NK-92 (cell line): ENCODE data around the gene SHF.
"Not testable (repeated sequence)": the region's sequence is repeated elsewhere in the genome, so short reads cannot be mapped to it uniquely, and the experiment has no call there.

ENCODE experiments used
- DNase-seq: peaks from one replicate; lab custom pipeline; 2025; ENCODE audit not compliant: unreplicated experiment; lab: John Stamatoyannopoulos, UW

SHF gene, protein sequence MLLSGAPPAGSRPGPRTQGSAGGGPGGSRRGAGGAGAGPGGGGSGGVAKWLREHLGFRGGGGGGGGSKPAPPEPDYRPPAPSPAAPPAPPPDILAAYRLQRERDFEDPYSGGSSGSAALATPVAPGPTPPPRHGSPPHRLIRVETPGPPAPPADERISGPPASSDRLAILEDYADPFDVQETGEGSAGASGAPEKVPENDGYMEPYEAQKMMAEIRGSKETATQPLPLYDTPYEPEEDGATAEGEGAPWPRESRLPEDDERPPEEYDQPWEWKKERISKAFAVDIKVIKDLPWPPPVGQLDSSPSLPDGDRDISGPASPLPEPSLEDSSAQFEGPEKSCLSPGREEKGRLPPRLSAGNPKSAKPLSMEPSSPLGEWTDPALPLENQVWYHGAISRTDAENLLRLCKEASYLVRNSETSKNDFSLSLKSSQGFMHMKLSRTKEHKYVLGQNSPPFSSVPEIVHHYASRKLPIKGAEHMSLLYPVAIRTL

DNA sequence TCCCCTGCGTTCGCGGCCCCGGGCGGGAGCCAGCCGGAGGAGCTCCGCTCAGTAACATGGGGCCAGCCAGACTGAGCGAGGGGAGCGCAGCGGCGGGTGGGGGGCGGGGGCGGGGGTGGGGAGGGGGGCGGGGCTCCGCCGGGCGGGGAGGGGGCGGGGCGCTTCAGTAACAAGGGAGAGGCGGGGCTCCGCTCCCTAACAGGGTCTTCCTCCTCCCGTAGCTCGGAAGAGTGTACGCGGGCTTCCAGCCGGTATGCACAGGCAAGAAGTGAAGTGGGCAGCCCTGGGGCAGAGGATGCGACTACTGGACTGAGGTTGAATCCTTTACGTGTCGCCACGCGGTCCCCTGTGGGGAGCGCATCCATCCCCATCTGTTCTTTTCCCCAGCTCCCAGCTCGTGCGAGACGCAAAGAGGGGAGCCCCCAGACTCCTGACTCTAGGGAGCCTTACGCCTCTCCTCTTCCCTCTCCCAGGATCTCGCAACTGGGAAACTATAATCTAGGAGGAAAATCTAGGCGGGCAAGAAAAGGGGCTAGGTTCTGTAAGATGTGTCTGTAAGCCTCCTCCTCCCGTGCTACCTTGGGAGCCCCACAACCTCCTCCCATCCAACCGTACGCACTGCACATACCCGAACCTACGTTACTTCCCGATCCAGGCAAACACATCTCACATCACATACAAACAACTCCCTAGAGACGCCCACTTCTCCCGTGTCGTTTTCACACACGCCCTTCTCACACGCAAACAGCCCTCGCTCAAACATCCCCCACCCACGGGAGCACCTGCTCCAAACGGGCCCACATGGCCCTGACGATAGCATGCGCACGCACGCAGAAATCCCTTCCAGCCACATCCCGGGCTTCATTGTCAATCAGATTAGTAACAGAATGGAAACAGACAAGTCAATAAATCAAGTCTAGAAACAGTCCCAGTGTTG lies at the start of gene SHF:
Gene SHF (minus strand): TSS at position 73 of the 937 bp plus-strand sequence. CDS start 15 bp downstream, at position 58.
- DNase-seq = no peak

DNA sequence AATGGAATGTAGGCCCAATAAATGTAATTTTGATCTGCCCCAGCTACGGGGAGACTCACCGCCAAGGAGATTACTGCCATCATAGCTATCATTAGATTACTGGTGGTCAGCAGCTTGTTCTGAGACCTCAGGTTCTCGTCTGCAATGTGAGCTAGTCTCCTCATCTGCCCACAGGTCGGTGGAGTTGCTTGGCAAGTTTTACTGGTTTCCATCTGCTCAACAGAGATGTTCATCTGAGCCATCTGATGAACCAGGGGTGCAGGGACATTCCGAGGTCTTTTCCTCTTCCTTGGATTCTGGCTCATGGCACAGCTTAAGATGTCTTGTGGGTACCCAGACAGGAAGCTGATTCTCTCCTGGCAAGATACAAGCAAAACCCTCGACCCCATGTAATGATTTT lies 49.0 kb upstream of the SHF start:
- DNase-seq = not testable (repeated sequence)

- no peak for DNase-seq
Observed at GRCh38 chr15:45234562-45235235, 46.9 kb upstream of the SHF start.

DNA sequence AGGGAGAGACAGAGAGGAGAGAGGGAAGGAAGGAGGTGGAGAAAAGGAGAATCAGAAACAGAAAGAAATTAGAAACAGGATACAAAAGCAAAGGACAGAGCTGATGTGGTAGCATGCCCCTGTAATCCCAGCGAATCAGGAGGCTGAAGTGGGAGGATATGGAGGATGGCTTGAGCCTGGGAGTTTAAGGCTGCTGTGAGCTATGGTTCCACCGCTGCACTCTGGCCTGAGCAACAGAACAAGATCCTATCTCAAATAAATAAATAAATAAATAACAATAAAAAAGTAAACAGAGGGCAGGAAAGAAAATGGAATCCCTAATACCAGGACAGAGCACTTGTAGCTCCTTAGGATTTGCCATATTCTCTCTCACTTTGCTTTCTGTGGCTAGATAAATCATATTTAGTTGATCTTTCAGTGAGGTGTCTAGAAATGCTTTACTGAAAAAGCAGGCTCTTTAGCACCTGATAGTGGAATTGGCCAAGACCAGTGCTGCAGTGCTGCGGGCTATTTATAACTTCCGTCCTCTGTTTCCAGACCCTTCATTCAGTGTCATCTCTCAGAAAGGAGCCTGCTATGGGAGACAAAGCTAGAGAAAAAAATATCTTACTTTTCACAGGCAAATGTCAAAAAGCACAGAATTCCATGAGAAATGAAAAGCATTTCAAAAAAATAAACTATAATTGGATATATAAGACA lies 44.2 kb upstream of the SHF start:
- no peak for DNase-seq

DNA sequence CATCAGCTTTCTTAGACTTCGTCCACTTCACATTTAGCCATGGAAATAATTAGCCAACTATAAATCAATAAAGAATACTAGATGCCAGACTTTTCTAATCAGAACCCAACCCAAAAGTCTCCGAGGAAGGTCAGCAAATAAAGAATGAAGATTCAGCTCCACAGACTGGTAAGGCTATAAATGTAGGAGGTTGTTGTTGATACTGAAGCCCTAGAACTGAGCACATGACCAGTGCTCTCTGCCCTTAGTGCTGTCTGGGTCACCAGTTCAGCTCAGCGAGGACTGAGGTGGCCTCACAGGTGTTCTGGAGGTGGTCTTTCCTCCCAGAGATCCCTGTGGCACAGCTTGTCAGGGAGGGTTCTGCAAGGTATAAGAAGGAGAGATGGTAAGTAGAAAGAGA lies 43.4 kb upstream of the SHF start:
- DNase-seq = no peak

GRCh38 chr15:45230245-45230965 lies 42.6 kb upstream of the SHF start:
- DNase-seq = no peak

GRCh38 chr15:45228931-45229330 lies 41.2 kb upstream of the SHF start:
- DNase-seq = no peak

DNA sequence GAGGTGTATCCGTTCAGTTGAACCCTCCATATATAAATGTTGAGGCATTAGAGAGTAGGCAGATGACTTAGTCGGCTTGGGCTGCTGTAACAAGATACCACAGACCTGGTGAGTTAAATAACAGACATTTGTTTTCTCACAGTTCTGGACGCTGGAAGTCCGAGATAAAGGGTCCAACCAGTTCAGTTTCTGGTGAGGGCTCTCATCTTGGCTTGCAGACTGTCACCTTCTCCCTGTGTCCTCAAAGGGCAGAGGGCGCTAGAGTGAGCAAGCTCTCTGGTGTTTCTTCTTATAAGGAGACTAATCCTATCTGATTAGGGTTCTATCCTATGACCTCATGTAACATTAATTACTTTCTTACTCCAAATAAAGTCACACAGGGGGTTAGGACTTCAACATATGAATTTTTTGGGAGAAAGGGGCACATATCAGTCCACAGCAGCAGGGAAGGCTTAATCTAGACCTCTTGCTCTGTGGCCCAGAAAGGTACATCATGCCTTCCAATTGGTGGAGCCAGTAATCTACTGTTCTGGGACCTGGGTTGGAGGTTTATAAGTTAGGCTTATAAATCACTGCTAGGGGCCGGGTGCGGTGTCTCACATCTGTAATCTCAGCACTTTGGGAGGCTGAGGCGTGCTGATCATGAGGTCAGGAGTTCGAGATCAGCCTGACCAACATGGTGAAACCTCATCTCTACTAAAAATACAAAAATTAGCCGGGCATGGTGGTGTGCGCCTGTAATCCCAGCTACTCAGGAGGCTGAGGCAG lies 37.9 kb upstream of the SHF start:
- DNase-seq = no peak

- DNase-seq = no peak
Observed at GRCh38 chr15:45224621-45225217, 37.0 kb upstream of the SHF start.

- DNase-seq = no peak
Observed at GRCh38 chr15:45221967-45222366, 34.2 kb upstream of the SHF start.

- DNase-seq = no peak
Observed at GRCh38 chr15:45221053-45221599, 33.4 kb upstream of the SHF start.

- DNase-seq = no peak
Observed at GRCh38 chr15:45212493-45212892, 24.7 kb upstream of the SHF start.

DNA sequence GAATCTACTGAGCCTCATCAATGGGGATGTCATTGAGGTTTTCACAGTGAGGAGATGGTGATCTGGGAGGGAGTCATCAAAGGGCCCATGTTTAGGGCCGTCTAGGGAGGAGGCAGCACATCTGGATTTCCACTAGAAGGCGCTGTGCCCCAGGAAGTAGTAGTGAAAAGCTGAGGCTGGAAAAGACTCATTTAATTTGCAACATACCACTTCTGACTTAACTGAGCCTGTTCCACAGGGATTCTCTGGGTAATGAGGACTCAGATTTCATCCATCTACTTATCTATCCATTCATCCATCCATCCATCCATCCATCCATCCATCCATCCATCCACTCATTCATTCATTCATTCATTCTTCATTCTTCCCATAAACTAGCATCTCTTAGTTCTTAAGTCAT lies 17.4 kb upstream of the SHF start:
- DNase-seq = no peak

- no peak for DNase-seq
Observed at GRCh38 chr15:45203182-45203581, 15.4 kb upstream of the SHF start.

DNA sequence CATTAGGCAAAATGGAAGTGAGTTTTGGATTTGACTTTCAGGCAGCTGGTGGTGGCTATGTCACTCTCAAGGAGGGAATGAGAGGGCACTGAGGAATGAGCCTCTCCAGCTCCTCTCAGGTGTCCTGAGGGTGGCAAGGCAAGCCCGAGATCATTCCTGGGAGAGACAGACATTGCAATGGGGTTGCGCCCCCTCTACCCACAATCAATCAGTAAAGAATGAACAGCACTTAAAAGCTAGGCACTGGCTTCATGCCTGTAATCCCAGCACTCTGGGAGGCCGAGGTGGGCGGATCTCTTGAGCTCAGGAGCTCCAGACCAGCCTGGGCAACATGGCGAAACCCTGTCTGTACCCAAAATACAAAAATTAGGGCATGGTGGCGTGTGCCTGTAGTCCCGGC lies 14.1 kb upstream of the SHF start:
- no peak for DNase-seq

DNA sequence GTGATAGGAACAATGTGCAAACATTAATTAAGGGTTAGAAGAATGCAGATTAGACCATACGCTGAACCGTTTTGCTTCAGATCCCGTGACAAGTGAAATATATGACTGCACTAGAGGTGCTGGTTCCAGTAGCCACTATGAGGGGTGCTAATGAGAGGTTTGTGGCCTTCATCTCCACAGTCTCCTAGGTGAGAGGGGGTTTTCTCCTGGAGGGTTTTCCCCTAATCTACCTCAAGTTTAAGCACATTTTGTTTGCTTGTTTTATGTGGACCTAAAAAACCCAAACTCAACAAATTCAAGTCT lies 13.7 kb upstream of the SHF start:
- no peak for DNase-seq

- no peak for DNase-seq
Observed at GRCh38 chr15:45200799-45201556, 13.2 kb upstream of the SHF start.
